GM20000 (cell line): ENCODE measurements around the gene OR2T29.
"Not testable (repeated sequence)": the region's sequence is repeated elsewhere in the genome, so short reads cannot be mapped to it uniquely, and the experiment has no call there.

Experiments
- DNase-seq: peaks from one replicate; pipeline ENCODE4 v3.0.0; 2012; ENCODE audit warnings: low spot score
- TF ChIP-seq, protein P1 (sequence below): IDR thresholded peaks from 2 replicates; pipeline ENCODE4 v1.5.1; 2012; ENCODE audit warnings: mild to moderate bottlenecking, control low read depth; ENCODE audit errors: extremely low read depth, missing control alignments

Gene OR2T29

DNA sequence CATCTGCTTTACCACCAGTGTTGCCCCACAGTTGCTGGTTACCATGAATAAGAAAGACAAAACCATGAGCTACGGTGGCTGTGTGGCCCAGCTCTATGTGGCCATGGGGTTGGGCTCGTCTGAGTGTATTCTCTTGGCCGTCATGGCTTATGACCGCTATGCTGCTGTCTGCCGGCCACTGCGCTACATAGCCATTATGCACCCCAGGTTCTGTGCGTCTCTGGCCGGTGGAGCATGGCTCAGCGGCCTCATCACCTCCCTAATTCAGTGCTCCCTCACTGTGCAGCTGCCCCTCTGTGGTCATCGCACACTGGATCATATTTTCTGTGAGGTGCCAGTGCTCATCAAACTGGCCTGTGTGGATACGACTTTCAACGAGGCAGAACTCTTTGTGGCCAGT is 40.7 kb downstream of the OR2T29 start:
- DNase-seq = no peak
- TF ChIP-seq, protein P1, sequence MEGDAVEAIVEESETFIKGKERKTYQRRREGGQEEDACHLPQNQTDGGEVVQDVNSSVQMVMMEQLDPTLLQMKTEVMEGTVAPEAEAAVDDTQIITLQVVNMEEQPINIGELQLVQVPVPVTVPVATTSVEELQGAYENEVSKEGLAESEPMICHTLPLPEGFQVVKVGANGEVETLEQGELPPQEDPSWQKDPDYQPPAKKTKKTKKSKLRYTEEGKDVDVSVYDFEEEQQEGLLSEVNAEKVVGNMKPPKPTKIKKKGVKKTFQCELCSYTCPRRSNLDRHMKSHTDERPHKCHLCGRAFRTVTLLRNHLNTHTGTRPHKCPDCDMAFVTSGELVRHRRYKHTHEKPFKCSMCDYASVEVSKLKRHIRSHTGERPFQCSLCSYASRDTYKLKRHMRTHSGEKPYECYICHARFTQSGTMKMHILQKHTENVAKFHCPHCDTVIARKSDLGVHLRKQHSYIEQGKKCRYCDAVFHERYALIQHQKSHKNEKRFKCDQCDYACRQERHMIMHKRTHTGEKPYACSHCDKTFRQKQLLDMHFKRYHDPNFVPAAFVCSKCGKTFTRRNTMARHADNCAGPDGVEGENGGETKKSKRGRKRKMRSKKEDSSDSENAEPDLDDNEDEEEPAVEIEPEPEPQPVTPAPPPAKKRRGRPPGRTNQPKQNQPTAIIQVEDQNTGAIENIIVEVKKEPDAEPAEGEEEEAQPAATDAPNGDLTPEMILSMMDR = no peak

DNA sequence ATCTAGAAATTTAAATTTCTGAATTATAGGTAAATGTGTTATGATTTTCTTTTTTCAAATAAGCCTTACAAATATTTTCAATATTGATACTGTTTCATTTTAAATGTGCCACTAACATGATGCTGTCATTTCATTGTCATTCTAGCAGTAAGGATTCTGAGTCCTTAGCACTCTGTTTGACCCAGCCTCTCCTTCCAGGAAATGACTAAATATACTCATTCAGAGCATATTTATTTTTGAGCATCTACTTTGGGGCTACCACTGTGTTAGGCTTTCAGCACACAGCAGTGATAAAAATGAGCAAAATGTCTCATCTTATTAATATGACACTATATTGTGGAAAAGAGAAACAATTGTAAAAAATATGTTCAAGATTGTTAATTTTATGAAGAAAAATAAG is 52.4 kb downstream of the OR2T29 start:
- DNase-seq = not testable (repeated sequence)

DNA sequence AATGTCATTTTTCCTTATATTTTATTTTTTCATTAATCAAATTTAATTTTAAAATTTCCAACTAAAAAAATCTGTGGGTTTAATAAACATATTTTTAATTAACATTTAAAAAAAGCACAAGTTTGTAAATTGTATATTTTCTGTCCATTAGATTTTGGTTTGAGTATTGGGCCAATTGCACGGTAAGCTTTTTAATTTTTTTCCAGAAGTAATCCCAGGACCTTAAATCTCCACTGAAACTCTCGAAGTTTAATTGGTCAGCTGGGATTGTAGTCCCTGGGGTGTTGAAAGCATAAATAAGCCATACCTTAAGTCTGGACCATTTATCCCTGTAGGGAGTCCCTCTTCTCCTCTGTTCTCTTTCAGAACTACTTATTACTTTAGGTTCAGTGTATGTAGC is 54.8 kb downstream of the OR2T29 start, which contains the start of gene OR2G6:
Gene OR2G6, plus strand, starts transcription at position 301 of the 400 bp plus-strand sequence. CDS start 13,574 bp downstream, outside the sequence.
- not testable (repeated sequence) for DNase-seq
